A673 (cell line): ENCODE data around the gene SERPINC1. TPM values are rescaled to one million over a fixed set of nuclear protein-coding genes. Genes with fewer than 3 reads are reported as not detected.
"Not testable (repeated sequence)": the region's sequence is repeated elsewhere in the genome, so short reads cannot be mapped to it uniquely, and the experiment has no call there.

Experiments
- BruUV-seq: library from RNA; stranded (reverse); fragments of 400-500 nt; replicated peaks from 2 replicates; lab custom pipeline; 2021; lab: Mats Ljungman, UMichigan
- CTCF ChIA-PET: fragments of 300-600 bp; sonication (Branson Sonifier 250); formaldehyde crosslinking; loops from one replicate; lab custom pipeline; 2022; ENCODE audit warnings: antibody characterized with exemption; lab: Charles Lee
- POLR2A ChIA-PET: fragments of 300-600 bp; sonication (Branson Sonifier 250); formaldehyde crosslinking; loops from one replicate; lab custom pipeline; 2022; ENCODE audit warnings: antibody characterized with exemption; ENCODE audit not compliant: low non-redundant PET; lab: Charles Lee
- DNase-seq: peaks from one replicate; pipeline ENCODE4 v3.0.0-alpha.2; 2015; ENCODE audit warnings: low spot score
- H3K27ac ChIP-seq: fragments of 200-600 bp; sonication (generic); 2 replicates; pipeline ENCODE4 v1.5.1; 2016; ENCODE audit warnings: mixed run types, low read depth, mild to moderate bottlenecking, mixed read lengths, antibody characterized with exemption, low read length; ENCODE audit not compliant: poor library complexity, severe bottlenecking
- H3K27me3 ChIP-seq: fragments of 200-600 bp; sonication (generic); replicated peaks from 2 replicates; pipeline ENCODE4 v1.6.1; 2017; ENCODE audit warnings: mixed run types, low read depth, mild to moderate bottlenecking, mixed read lengths, antibody characterized with exemption, low read length; ENCODE audit not compliant: insufficient read depth, poor library complexity
- H3K36me3 ChIP-seq: fragments of 200-600 bp; sonication (generic); 2 replicates; pipeline ENCODE4 v1.6.1; 2016; ENCODE audit warnings: mixed run types, mild to moderate bottlenecking, mixed read lengths, antibody characterized with exemption, low read length; ENCODE audit not compliant: insufficient read depth, poor library complexity, severe bottlenecking
- H3K4me1 ChIP-seq: fragments of 200-600 bp; sonication (generic); 2 replicates; pipeline ENCODE4 v1.6.1; 2017; ENCODE audit warnings: mixed run types, mild to moderate bottlenecking, mixed read lengths, antibody characterized with exemption, low read length; ENCODE audit not compliant: insufficient read depth, poor library complexity, severe bottlenecking
- H3K4me3 ChIP-seq: fragments of 200-600 bp; sonication (generic); 2 replicates; pipeline ENCODE4 v1.5.1; 2016; ENCODE audit warnings: low read depth, mixed run types, mild to moderate bottlenecking, mixed read lengths, low read length; ENCODE audit not compliant: poor library complexity, severe bottlenecking
- H3K9me3 ChIP-seq: fragments of 200-600 bp; sonication (generic); 2 replicates; pipeline ENCODE4 v1.6.1; 2016; ENCODE audit warnings: mixed run types, low read depth, mild to moderate bottlenecking, mixed read lengths, antibody characterized with exemption, low read length; ENCODE audit not compliant: poor library complexity, severe bottlenecking
- EZH2 ChIP-seq: fragments of 200-600 bp; sonication (generic); IDR thresholded peaks from 2 replicates; pipeline ENCODE4 v1.6.1; 2017; ENCODE audit warnings: borderline replicate concordance, low read depth, mild to moderate bottlenecking, mixed read lengths, antibody characterized with exemption, low read length; ENCODE audit not compliant: poor library complexity, severe bottlenecking
- intact Hi-C: fragments of 100-400 bp; cut with micrococcal nuclease; formaldehyde crosslinking; loops from one replicate; pipeline ENCODE4 v1.10.0; 2022; ENCODE audit not compliant: unreplicated experiment
- total RNA-seq: library from RNA; stranded (reverse); gene quantifications from 2 replicates; pipeline ENCODE4 v1.2.3, GENCODE V29; 2021
- TF ChIP-seq, protein P1 (sequence below): fragments of 300-800, 200-600 bp; sonication (generic); conservative IDR thresholded peaks from 2 replicates; pipeline ENCODE4 v1.5.1; 2017; ENCODE audit warnings: low read depth, mild to moderate bottlenecking, antibody characterized with exemption, low read length, moderate library complexity, mixed read lengths

Gene SERPINC1
- total RNA-seq, 1 experiment from 2014 or later, result not detected

DNA sequence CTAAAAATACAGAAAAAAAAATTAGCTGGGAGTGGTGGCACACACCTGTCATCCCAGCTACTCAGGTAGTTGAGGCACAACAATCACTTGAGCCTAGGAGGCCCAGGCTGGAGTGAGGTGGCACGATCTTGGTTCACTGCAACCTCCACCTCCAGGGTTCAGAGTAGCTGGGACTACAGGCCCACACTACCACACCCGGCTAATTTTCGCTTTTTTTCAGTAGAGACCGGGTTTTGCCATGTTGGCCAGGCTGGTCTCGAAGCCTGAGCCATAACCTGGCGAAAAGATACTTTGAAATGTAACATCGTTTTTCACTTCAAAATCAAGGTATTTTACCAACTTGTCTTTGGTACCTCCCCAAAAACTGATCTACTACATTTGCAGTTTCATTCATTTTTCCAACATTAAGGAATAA is 55.4 kb downstream of the SERPINC1 start:
- Histone ChIP-seq H3K27ac (no peak overlapping the region), H3K36me3 (peaks cover 70% of the 10 kb centered on the region), H3K4me1 (peaks cover 8% of the 10 kb centered on the region), H3K27me3 (no peaks in the 10 kb centered on the region), H3K4me3 (no peak overlapping the region), H3K9me3 (no peaks in the 10 kb centered on the region)
- no peak for TF ChIP-seq EZH2
- TF ChIP-seq, protein P1, sequence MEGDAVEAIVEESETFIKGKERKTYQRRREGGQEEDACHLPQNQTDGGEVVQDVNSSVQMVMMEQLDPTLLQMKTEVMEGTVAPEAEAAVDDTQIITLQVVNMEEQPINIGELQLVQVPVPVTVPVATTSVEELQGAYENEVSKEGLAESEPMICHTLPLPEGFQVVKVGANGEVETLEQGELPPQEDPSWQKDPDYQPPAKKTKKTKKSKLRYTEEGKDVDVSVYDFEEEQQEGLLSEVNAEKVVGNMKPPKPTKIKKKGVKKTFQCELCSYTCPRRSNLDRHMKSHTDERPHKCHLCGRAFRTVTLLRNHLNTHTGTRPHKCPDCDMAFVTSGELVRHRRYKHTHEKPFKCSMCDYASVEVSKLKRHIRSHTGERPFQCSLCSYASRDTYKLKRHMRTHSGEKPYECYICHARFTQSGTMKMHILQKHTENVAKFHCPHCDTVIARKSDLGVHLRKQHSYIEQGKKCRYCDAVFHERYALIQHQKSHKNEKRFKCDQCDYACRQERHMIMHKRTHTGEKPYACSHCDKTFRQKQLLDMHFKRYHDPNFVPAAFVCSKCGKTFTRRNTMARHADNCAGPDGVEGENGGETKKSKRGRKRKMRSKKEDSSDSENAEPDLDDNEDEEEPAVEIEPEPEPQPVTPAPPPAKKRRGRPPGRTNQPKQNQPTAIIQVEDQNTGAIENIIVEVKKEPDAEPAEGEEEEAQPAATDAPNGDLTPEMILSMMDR, result no peak
- intact Hi-C loops, result no loop called here
- BruUV-seq, result no TSS peak
- no peak for DNase-seq
- POLR2A ChIA-PET, result no interaction called here
- CTCF ChIA-PET, result no interaction called here

DNA sequence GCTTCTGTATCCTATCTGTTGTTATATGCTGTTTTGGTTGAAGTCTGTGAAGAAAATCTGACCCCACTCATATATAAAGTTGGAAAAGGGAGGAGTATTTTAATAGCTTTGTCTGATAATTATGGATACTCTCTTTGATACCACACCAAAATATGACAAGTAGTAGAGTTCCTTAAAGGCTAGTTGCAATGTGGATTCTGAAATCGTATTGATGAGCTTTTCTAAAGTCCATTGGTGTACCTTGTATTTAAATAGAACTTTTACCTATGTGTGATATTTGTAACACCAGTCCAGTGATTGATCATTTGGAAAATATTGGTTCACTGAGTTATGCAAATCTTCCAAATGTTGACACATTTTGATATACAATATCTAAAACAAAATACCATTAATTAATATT is 57.1 kb downstream of the SERPINC1 start:
- Histone ChIP-seq H3K9me3 (no peaks in the 10 kb centered on the region), H3K27ac (no peak overlapping the region), H3K4me3 (no peak overlapping the region), H3K27me3 (no peaks in the 10 kb centered on the region), H3K4me1 (peaks cover 8% of the 10 kb centered on the region), H3K36me3 (peaks cover 61% of the 10 kb centered on the region)
- BruUV-seq, result no TSS peak
- intact Hi-C loops, result no loop called here
- ChIA-PET POLR2A (no interaction called here), CTCF (no interaction called here)
- no peak for TF ChIP-seq EZH2
- TF ChIP-seq, protein P1, result no peak
- no peak for DNase-seq

DNA sequence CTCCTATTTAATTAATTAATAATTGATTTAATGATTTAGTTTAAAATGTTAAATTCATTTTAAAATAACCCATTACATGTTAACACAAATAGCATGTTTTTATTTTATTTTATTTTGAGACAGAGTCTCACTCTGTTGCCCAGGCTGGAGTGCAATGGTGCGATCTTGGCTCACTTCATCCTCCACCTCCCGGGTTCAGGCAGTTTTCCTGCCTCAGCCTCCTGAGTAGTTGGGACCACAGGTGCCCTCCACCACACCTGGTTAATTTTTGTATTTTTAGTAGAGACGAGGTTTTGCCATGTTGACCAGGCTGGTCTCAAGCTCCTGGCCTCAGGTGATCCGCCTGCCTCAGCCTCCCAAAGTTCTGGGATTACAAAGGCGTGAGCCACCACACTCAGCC is 57.6 kb downstream of the SERPINC1 start:
- POLR2A ChIA-PET, H3K27me3 ChIP-seq, intact Hi-C loops, H3K9me3 ChIP-seq, H3K27ac ChIP-seq, DNase-seq, BruUV-seq, H3K4me1 ChIP-seq, CTCF ChIA-PET, H3K4me3 ChIP-seq: not testable (repeated sequence)
- H3K36me3 ChIP-seq, result peaks cover 58% of the 10 kb centered on the region

DNA sequence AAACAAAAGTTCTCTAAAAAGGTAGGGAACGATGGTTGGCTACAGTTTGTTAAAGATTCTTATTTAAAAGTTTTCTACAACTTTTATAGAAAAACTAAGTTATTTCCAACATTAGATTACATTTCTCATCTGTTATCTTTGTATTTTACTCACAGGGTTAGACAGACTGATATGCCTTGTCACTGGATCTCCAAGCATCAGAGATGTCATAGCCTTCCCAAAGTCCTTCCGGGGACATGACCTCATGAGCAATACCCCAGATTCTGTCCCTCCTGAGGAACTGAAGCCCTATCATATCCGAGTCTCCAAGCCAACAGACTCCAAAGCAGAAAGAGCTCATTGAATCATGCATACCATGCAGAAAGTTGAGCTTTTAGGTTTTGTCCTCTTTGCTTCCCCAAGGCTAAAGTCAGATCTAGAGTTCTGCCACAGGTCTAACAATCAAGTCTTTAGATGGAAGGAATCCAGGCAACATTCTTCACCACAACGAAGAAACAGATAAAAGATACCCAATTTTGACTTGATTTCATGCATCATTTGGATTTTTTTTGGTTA is 59.7 kb downstream of the SERPINC1 start:
- BruUV-seq, result no TSS peak
- H3K27ac ChIP-seq, result no peak overlapping the region
- ChIA-PET POLR2A (no interaction called here), CTCF (no interaction called here)
- H3K36me3 ChIP-seq, result peaks cover 52% of the 10 kb centered on the region
- no peaks in the 10 kb centered on the region for H3K4me1 ChIP-seq
- no peak for DNase-seq
- H3K4me3 ChIP-seq, result no peak overlapping the region
- no peak for TF ChIP-seq EZH2
- TF ChIP-seq, protein P1, result no peak
- H3K9me3 ChIP-seq, result no peaks in the 10 kb centered on the region
- no peaks in the 10 kb centered on the region for H3K27me3 ChIP-seq
- intact Hi-C loops, result no loop called here
